ENCODE measurements around the gene MLN.

DNA sequence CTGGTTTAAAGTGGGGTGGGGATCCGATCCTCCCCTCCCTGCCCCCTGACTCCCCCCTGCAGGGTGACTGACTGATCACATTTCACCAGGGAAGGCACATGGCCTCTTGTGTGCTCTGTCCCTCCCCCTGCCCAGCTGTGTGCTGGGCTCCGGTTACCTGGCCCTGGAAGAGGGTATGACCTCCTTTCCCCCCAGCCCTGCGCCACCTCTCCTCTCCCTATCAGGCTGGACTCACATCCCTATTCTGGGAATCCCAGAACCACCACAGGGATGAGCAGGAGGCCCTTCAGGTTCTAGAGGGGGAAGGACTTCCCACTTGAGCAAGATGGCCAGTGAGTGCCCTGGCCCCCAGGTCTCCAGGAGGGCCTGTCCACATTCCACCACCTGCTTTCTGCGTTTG is 55.0 kb downstream of the MLN start:
- TF ChIP-seq, protein P1, sequence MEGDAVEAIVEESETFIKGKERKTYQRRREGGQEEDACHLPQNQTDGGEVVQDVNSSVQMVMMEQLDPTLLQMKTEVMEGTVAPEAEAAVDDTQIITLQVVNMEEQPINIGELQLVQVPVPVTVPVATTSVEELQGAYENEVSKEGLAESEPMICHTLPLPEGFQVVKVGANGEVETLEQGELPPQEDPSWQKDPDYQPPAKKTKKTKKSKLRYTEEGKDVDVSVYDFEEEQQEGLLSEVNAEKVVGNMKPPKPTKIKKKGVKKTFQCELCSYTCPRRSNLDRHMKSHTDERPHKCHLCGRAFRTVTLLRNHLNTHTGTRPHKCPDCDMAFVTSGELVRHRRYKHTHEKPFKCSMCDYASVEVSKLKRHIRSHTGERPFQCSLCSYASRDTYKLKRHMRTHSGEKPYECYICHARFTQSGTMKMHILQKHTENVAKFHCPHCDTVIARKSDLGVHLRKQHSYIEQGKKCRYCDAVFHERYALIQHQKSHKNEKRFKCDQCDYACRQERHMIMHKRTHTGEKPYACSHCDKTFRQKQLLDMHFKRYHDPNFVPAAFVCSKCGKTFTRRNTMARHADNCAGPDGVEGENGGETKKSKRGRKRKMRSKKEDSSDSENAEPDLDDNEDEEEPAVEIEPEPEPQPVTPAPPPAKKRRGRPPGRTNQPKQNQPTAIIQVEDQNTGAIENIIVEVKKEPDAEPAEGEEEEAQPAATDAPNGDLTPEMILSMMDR (IDR thresholded peaks at IDR 0.05): no peak
- no peak for TF ChIP-seq POLR2A (IDR thresholded peaks at IDR 0.05)
